CD4-positive, CD25-positive, alpha-beta regulatory T cell (primary cell): Measurements from ENCODE around the gene BTK. TPM values are rescaled to one million over a fixed set of nuclear protein-coding genes. Genes with fewer than 3 reads are reported as not detected.

Experiments
- ATAC-seq, 2 donors: fragments of 150-1000 bp; cut with Tn5 transposase; one replicate each; pipeline ENCODE4 v1.10.0; 2021; ENCODE audit warnings: low read depth in 2 of 2, moderate number of reproducible peaks in 2 of 2, moderate library complexity in 1 of 2
- DNase-seq, 3 donors: peaks; one replicate each; pipeline versions ENCODE4 v3.0.0 to v3.0.0-alpha.2; 2012 to 2022; ENCODE audit warnings: mixed read lengths in 1 of 3
- H3K27ac ChIP-seq: one replicate; pipeline ENCODE4 v1.7.0; 2013; ENCODE audit warnings: mild to moderate bottlenecking, low read length; ENCODE audit not compliant: insufficient read depth, poor library complexity, severe bottlenecking
- H3K27me3 ChIP-seq: one replicate; pipeline ENCODE4 v1.7.0; 2013; ENCODE audit warnings: low read length; ENCODE audit not compliant: control insufficient read depth, insufficient read depth
- H3K36me3 ChIP-seq: one replicate; pipeline ENCODE4 v1.7.0; 2013; ENCODE audit warnings: mild to moderate bottlenecking, low read length, moderate library complexity; ENCODE audit not compliant: control insufficient read depth, insufficient read depth
- H3K4me1 ChIP-seq: 2 replicates; pipeline ENCODE4 v1.7.0; 2013; ENCODE audit warnings: mild to moderate bottlenecking, low read length; ENCODE audit not compliant: insufficient read depth, control insufficient read depth, poor library complexity, severe bottlenecking
- H3K4me3 ChIP-seq: one replicate; pipeline ENCODE4 v1.7.0; 2013; ENCODE audit warnings: low read depth, mild to moderate bottlenecking, low read length, moderate library complexity
- H3K9me3 ChIP-seq, 2 experiments: 1 replicate in 1 of 2; 2 replicates in 1 of 2; pipeline ENCODE4 v1.7.0; 2013; ENCODE audit warnings: low read length in 2 of 2, mild to moderate bottlenecking in 1 of 2, moderate library complexity in 1 of 2; ENCODE audit not compliant: control insufficient read depth in 2 of 2
- H3K27ac Mint-ChIP-seq, 3 donors: one replicate each; pipeline ENCODE4 v1.8.0; 2020 to 2022; ENCODE audit warnings: mild to moderate bottlenecking in 3 of 3, mixed read lengths in 3 of 3, moderate library complexity in 2 of 3
- H3K27me3 Mint-ChIP-seq: one replicate; pipeline ENCODE4 v1.8.0; 2022; ENCODE audit warnings: mild to moderate bottlenecking, mixed read lengths
- H3K36me3 Mint-ChIP-seq: one replicate; pipeline ENCODE4 v1.8.0; 2020; ENCODE audit warnings: mixed read lengths
- H3K4me1 Mint-ChIP-seq, 4 donors: one replicate each; pipeline ENCODE4 v1.8.0; 2020 to 2022; ENCODE audit warnings: mixed read lengths in 4 of 4, mild to moderate bottlenecking in 1 of 4
- H3K4me3 Mint-ChIP-seq, 4 donors: one replicate each; pipeline ENCODE4 v1.8.0; 2020 to 2022; ENCODE audit warnings: mild to moderate bottlenecking in 4 of 4, mixed read lengths in 4 of 4, moderate library complexity in 3 of 4
- H3K9me3 Mint-ChIP-seq, 7 donors: one replicate each; pipeline ENCODE4 v1.8.0; 2020 to 2022; ENCODE audit warnings: mixed read lengths in 7 of 7, mild to moderate bottlenecking in 3 of 7, moderate library complexity in 2 of 7
- polyA plus RNA-seq, 4 donors: library from polyadenylated mRNA; unstranded; fragments of 300-500 nt; fragmentation: Illumina TruSeq; gene quantifications; one replicate each; pipeline ENCODE4 v1.2.3, GENCODE V29; 2021
- total RNA-seq: library from RNA; stranded (reverse); gene quantifications from one replicate; pipeline ENCODE4 v1.2.3, GENCODE V29; 2022

Gene BTK
- total and polyA plus RNA-seq, 5 donors from 2014 or later, result 0.10 to 2.7 (median 0.18) TPM; not detected in 1

DNA sequence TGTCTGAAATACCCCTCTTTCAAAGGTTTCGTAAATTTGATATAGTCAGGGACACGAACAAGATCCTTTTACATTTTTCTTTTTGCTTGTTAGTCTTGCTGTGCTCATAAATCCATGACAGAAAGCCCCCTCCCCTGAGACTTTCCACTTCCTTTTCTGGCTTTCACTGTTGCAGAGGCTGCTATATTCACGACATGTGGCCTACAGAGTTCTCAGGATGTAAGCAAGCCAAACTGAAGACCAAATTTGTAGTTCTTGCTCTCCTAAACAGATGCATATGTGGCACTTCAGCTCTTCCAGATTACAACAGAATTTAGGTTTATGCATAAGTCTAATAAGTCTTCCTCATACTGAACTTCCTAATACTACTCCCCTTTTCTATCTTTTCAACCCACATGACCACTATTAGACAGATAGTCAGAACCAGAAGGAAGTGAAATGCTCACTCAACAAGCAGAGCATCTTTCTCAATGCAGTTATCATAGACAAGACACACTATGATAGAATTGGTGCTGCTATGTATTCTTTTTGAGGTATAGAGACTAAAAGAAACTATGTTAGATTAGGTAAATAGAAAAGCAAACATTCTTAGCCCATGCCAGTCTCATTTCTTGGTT is 15.0 kb downstream of the BTK start:
- Mint-ChIP-seq H3K27me3 (peaks cover 12% of the 10 kb centered on the region), H3K27ac (peak overlapping the region in 1 of 3 donors; percentile 3), H3K9me3 (no peaks in the 10 kb centered on the region), H3K4me3 (no peak overlapping the region), H3K4me1 (no peaks in the 10 kb centered on the region), H3K36me3 (no peaks in the 10 kb centered on the region)
- Histone ChIP-seq H3K27me3 (peaks cover 3% of the 10 kb centered on the region), H3K36me3 (no peaks in the 10 kb centered on the region), H3K4me1 (no peaks in the 10 kb centered on the region), H3K27ac (no peak overlapping the region), H3K4me3 (no peak overlapping the region), H3K9me3 (no peaks in the 10 kb centered on the region)
- no peak for ATAC-seq
- DNase-seq, result no peak

DNA sequence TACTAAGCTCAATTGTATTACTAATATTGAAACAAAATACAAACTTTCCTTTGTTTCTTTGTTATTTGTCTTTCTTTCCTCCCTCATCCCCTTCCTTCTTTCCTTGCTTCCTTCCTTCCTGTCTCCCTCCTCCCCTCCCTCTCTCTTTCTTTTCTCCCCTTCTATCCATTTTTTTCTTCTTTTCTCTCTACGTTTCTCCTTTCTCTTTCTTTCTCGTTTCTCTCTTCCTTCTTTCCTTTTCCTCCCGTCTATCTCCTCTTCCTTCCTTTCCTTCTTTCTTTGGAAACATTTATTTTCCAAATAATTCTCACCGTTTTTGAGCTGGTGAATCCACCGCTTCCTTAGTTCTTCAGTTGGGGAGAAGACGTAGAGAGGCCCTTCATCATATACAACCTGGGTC is 16.3 kb downstream of the BTK start:
- H3K4me3 ChIP-seq, result no peak overlapping the region
- no peak for ATAC-seq
- peaks cover 3% of the 10 kb centered on the region for H3K27me3 ChIP-seq
- no peak overlapping the region for H3K27ac ChIP-seq
- Mint-ChIP-seq H3K27me3 (peaks cover 12% of the 10 kb centered on the region), H3K9me3 (no peaks in the 10 kb centered on the region), H3K27ac (no peak overlapping the region), H3K36me3 (no peaks in the 10 kb centered on the region), H3K4me1 (no peaks in the 10 kb centered on the region), H3K4me3 (no peak overlapping the region)
- H3K36me3 ChIP-seq, result no peaks in the 10 kb centered on the region
- no peaks in the 10 kb centered on the region for H3K9me3 ChIP-seq
- no peak for DNase-seq
- H3K4me1 ChIP-seq, result no peaks in the 10 kb centered on the region

DNA sequence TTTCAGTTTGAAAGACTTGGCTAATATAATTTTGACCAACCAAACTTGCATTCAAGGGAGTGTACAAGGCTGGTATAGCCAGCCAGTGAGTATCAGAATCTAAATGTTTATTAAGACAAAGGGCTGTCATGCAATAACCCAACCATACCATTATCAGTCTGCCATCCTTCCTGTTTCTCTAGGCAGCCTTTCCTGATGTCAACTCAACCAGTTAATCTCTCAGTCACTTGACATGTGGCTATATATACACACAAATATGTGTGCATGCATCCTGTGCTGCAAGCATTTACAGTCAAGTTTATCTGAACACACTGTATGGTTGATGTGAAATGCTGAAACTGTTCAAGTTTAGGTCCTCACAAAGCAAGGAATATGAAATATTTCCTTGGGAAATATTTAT is 17.2 kb downstream of the BTK start:
- H3K9me3 Mint-ChIP-seq, result no peaks in the 10 kb centered on the region

DNA sequence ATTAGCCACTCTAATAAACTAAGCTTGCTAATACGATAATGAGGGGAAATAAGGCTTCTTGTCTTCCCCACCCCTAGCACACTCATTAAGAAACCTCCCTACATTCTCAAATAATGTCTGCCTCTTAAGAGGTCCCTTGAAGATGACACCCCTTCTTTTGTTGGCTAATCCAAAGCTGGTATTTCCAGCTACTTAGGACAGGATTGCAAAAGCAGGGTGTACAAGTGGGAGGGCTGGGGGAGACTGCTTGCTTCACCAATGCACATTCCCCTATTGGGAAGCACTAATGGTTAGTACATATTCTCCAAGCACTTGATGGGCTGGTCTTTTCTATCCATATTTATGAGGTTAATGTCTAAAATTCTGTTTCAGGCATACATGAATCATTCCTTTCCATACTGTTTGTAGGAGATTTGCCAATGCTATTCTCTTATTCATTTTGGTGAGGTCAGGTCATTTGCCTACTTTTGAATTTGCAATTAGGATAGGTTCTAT is 20.6 kb downstream of the BTK start:
- H3K36me3 ChIP-seq, result no peaks in the 10 kb centered on the region
- ATAC-seq (no peak), DNase-seq (no peak)
- Mint-ChIP-seq H3K4me1 (no peaks in the 10 kb centered on the region), H3K9me3 (no peaks in the 10 kb centered on the region), H3K36me3 (no peaks in the 10 kb centered on the region), H3K4me3 (no peak overlapping the region), H3K27me3 (peaks cover 12% of the 10 kb centered on the region), H3K27ac (no peak overlapping the region)
- no peaks in the 10 kb centered on the region for H3K4me1 ChIP-seq
- no peak overlapping the region for H3K4me3 ChIP-seq
- H3K27me3 ChIP-seq, result peaks cover 3% of the 10 kb centered on the region
- H3K27ac ChIP-seq, result no peak overlapping the region
- H3K9me3 ChIP-seq, result no peaks in the 10 kb centered on the region

More for the DNA sequence above, 17.2 kb downstream of the BTK start:
- no peak for ATAC-seq
- no peak overlapping the region for H3K27ac ChIP-seq
- no peaks in the 10 kb centered on the region for H3K4me1 ChIP-seq
- H3K4me3 Mint-ChIP-seq, result no peak overlapping the region
- no peaks in the 10 kb centered on the region for H3K36me3 Mint-ChIP-seq
- no peak overlapping the region for H3K27ac Mint-ChIP-seq
- H3K4me3 ChIP-seq, result no peak overlapping the region
- H3K27me3 Mint-ChIP-seq, result peaks cover 12% of the 10 kb centered on the region
- no peaks in the 10 kb centered on the region for H3K36me3 ChIP-seq
- H3K4me1 Mint-ChIP-seq, result no peaks in the 10 kb centered on the region
- no peak for DNase-seq
- no peaks in the 10 kb centered on the region for H3K9me3 ChIP-seq
- H3K27me3 ChIP-seq, result peaks cover 3% of the 10 kb centered on the region

DNA sequence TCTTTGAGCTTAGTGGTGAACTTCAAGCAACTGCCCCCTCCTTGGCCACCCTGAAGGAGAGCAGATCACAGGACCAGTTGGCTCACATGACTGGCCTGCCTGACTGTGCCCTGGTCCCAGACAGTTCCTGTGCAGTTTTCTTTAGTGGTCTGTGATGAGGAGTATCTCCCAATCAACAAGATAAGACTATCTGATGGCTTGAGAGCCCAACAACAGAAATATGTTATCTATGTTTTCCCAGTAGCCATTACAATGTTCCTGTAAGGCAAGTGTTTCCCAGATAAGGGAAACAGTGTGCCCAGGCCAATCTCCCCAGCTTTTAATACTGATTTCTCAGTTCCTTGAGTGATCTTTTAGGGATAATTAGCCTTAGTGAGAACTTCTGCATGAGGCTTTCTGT is 23.2 kb downstream of the BTK start:
- no peak overlapping the region for H3K4me3 Mint-ChIP-seq
- H3K27ac Mint-ChIP-seq, result no peak overlapping the region
- no peaks in the 10 kb centered on the region for H3K4me1 ChIP-seq
- no peaks in the 10 kb centered on the region for H3K27me3 ChIP-seq
- no peaks in the 10 kb centered on the region for H3K36me3 ChIP-seq
- DNase-seq (no peak), ATAC-seq (no peak)
- H3K36me3 Mint-ChIP-seq, result no peaks in the 10 kb centered on the region
- H3K27me3 Mint-ChIP-seq, result peaks cover 1% of the 10 kb centered on the region
- no peaks in the 10 kb centered on the region for H3K4me1 Mint-ChIP-seq
- no peak overlapping the region for H3K27ac ChIP-seq
- H3K9me3 Mint-ChIP-seq, result no peaks in the 10 kb centered on the region
- no peaks in the 10 kb centered on the region for H3K9me3 ChIP-seq
- H3K4me3 ChIP-seq, result no peak overlapping the region

DNA sequence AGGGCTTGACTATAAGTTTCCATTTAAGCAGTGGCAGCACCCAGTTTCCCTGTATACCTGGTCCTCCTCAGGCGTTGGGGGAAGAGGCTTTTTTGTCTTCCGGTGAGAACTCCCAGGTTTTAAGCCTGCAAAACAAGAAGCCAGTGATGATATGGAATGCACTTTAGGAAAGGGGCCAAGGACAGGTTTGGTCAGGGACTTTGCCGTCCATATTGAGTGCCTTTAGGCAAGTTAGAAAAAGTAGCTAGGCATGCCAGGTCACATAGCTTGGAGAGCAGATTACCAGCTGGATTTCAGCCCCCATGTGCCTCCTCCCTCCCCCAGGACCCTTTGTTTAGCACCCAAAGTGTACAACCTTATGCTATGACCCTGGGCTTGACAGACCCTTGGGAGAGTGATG is 23.9 kb downstream of the BTK start:
- Mint-ChIP-seq H3K27me3 (no peaks in the 10 kb centered on the region), H3K27ac (no peak overlapping the region), H3K4me3 (no peak overlapping the region), H3K36me3 (no peaks in the 10 kb centered on the region), H3K9me3 (no peaks in the 10 kb centered on the region), H3K4me1 (no peaks in the 10 kb centered on the region)
- Histone ChIP-seq H3K9me3 (no peaks in the 10 kb centered on the region), H3K36me3 (no peaks in the 10 kb centered on the region), H3K27me3 (no peaks in the 10 kb centered on the region), H3K27ac (no peak overlapping the region), H3K4me1 (no peaks in the 10 kb centered on the region), H3K4me3 (no peak overlapping the region)
- no peak for DNase-seq
- no peak for ATAC-seq

DNA sequence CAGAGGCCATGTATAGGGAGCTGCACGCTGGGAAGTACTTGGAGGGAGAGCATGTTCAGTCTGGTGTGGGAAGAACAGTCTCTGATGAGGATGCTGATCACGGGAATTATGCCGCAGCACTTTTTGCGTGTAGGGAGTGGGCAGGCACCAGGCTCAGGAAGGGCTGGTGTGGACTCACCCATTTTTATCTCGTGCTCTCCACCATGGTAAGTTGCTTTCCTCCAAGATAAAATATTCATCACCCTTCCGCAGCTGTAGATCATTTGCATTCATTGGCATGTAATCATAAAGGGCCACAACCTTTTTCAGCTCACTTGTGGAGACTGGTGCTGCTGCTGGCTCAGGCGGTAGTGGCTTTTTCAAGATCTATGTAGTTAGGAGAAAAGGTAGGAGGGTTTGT is 25.6 kb downstream of the BTK start:
- no peak for DNase-seq
- no peak overlapping the region for H3K4me3 Mint-ChIP-seq
- no peaks in the 10 kb centered on the region for H3K9me3 Mint-ChIP-seq
- Histone ChIP-seq H3K4me3 (no peak overlapping the region), H3K36me3 (no peaks in the 10 kb centered on the region), H3K27ac (no peak overlapping the region), H3K9me3 (no peaks in the 10 kb centered on the region), H3K27me3 (no peaks in the 10 kb centered on the region), H3K4me1 (no peaks in the 10 kb centered on the region)
- no peak overlapping the region for H3K27ac Mint-ChIP-seq
- no peaks in the 10 kb centered on the region for H3K27me3 Mint-ChIP-seq
- H3K4me1 Mint-ChIP-seq, result no peaks in the 10 kb centered on the region
- ATAC-seq, result no peak
- no peaks in the 10 kb centered on the region for H3K36me3 Mint-ChIP-seq

DNA sequence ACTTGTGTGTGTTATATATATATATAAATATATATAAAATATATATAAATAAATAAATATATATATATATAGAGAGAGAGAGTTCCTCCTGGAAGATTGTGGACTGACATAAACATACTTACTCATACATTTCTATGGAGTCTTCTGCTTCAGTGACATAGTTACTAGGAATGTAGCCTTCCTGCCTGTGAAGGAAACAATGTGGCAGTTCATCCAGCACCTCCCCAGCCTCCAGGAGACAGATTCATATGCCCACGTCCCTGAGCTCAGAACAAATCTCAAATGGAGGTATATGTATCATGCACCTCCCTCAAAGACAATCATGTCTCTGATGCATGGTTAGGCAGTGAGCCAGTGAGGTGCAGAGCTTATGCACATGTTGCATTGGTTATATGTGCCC is 26.0 kb downstream of the BTK start:
- H3K9me3 ChIP-seq, result no peaks in the 10 kb centered on the region
- no peaks in the 10 kb centered on the region for H3K27me3 ChIP-seq
- no peak overlapping the region for H3K27ac ChIP-seq
- Mint-ChIP-seq H3K27me3 (no peaks in the 10 kb centered on the region), H3K27ac (no peak overlapping the region), H3K36me3 (no peaks in the 10 kb centered on the region), H3K4me1 (no peaks in the 10 kb centered on the region), H3K4me3 (no peak overlapping the region), H3K9me3 (no peaks in the 10 kb centered on the region)
- ATAC-seq, result no peak
- no peak for DNase-seq
- no peaks in the 10 kb centered on the region for H3K4me1 ChIP-seq
- no peaks in the 10 kb centered on the region for H3K36me3 ChIP-seq
- no peak overlapping the region for H3K4me3 ChIP-seq
